Heart left ventricle (tissue), 16 donors: Measurements from ENCODE around the gene CUBN. TPM values are rescaled to one million over a fixed set of nuclear protein-coding genes. Genes with fewer than 3 reads are reported as not detected.
A peak's percentile ranks its signal among the peaks of the same experiment; 100 is the strongest.

ENCODE experiments used
- ATAC-seq, 4 donors: fragments of 200-7000 bp; cut with Tn5 transposase; one replicate each; pipeline ENCODE4 v1.9.1; 2020 to 2022; ENCODE audit warnings: moderate library complexity in 4 of 4, mild to moderate bottlenecking in 3 of 4, moderate number of reproducible peaks in 1 of 4
- DNase-seq, 5 donors: peaks; one replicate each; pipeline ENCODE4 v3.0.0-alpha.2; 2020
- H3K27ac ChIP-seq, 12 donors: fragments of 200-600 bp; sonication (generic) in 4 of 12; one replicate each; pipeline versions ENCODE4 v1.5.0 to v1.8.0; 2016 to 2022; ENCODE audit warnings: mild to moderate bottlenecking in 2 of 12
- H3K27me3 ChIP-seq, 9 donors: fragments of 200-600 bp; sonication (generic) in 2 of 9; one replicate each; pipeline versions ENCODE4 v1.5.1 to v1.8.0; 2016 to 2022; ENCODE audit warnings: mild to moderate bottlenecking in 3 of 9
- H3K36me3 ChIP-seq, 9 donors: fragments of 200-600 bp; sonication (generic) in 2 of 9; one replicate each; pipeline versions ENCODE4 v1.5.0 to v1.8.0; 2018 to 2022; ENCODE audit warnings: mild to moderate bottlenecking in 2 of 9
- H3K4me1 ChIP-seq, 12 donors: fragments of 200-600 bp; sonication (generic) in 4 of 12; one replicate each; pipeline versions ENCODE4 v1.5.0 to v1.8.0; 2016 to 2022; ENCODE audit warnings: mild to moderate bottlenecking in 3 of 12
- H3K4me3 ChIP-seq, 12 donors: fragments of 200-600 bp; sonication (generic) in 4 of 12; one replicate each; pipeline versions ENCODE4 v1.5.0 to v1.8.0; 2017 to 2022; ENCODE audit warnings: mild to moderate bottlenecking in 9 of 12, moderate library complexity in 4 of 12
- H3K9me3 ChIP-seq, 12 donors: fragments of 200-600 bp; sonication (generic) in 4 of 12; one replicate each; pipeline versions ENCODE4 v1.5.0 to v1.8.0; 2016 to 2022; ENCODE audit warnings: mild to moderate bottlenecking in 1 of 12
- POLR2A ChIP-seq, 2 donors: fragments of 450-650 bp; IDR thresholded peaks; one replicate each; pipeline ENCODE4 v1.6.1; 2017; ENCODE audit warnings: antibody characterized with exemption in 2 of 2, mild to moderate bottlenecking in 2 of 2, moderate library complexity in 2 of 2
- WGBS, 4 donors: extraction: QIAGEN DNeasy Blood & Tissue Kit in 2 of 4; methylation state at CpG; one replicate each; pipeline versions ENCODE4 v1.1.5 to v1.1.7; 2013 to 2018; 5-methylcytosine and 5-hydroxymethylcytosine counted together
- intact Hi-C, 10 donors: fragments of 100-400 bp; cut with DNase I; formaldehyde crosslinking; loops; one replicate each; pipeline versions ENCODE4 v1.11.1 to v1.14.2; 2022
- polyA plus RNA-seq, 2 donors: library from polyadenylated mRNA; stranded (reverse); fragments of 200-250 nt; gene quantifications; one replicate each; pipeline ENCODE4 v1.2.3, GENCODE V29; 2013
- total RNA-seq, 9 donors: library from RNA; depleted of rRNA in 2 of 9; stranded (reverse); fragments of >200 nt in 2 of 9; fragmentation: NEBNext Ultra II Directional in 3 of 9; extraction: Animal tissue kit (Norgen Biotek cat#: 25700) in 3 of 9; gene quantifications; one replicate each; pipeline versions ENCODE4 v1.1.0 to v1.2.4, GENCODE V29; 2016 to 2023
- TF ChIP-seq, protein P1 (sequence below), 12 donors: fragments of 200-600 bp; sonication (generic) in 4 of 12; IDR thresholded peaks; one replicate each; pipeline versions ENCODE4 v1.5.0 to v1.8.0; 2018 to 2022; ENCODE audit warnings: antibody characterized with exemption in 12 of 12, mild to moderate bottlenecking in 5 of 12
- donor health status: ischemic (EF 13 %, LVEDD 7.1; RV severe dilation, severe dysfunction).
- donor health status: healthy with polysubstance abuse.
- donor health status: DM: no; HTN: yes; CAD: no.
- donor health status: DM: no; HTN: no; CAD: no.
- donor health status: ischemic (EF 25% LVEDD 6.9; RV normal size, moderate dysfunction).
- donor health status: ischemic (EF 25% LVEDD 5.7; RV mildly dilated, moderate dysfunction).
- donor health status: healthy.
- donor health status: DM: yes; HTN: yes; CAD: no.
- donor health status: ischemic (EF 35%, LVEDD 5.7; RV mildly dilated, moderate dysfunction).
- donor health status: nonischemic (EF 11% LVEDD 7.7; RV severe dilation, severe dysfunction).
- donor health status: DM: yes; HTN: yes; CAD: no.
- donor health status: PGD.
- donor health status: ischemic (EF 29% LVEDD 5.4; RV normal size, mild dysfunction).
- donor health status: nonischemic (EF 23%, LVEDD 6.1; RV moderate dilation, normal function).

The CUBN gene
- total and polyA plus RNA-seq, 11 donors: 0.07 to 1.5 (median 0.44) TPM

DNA sequence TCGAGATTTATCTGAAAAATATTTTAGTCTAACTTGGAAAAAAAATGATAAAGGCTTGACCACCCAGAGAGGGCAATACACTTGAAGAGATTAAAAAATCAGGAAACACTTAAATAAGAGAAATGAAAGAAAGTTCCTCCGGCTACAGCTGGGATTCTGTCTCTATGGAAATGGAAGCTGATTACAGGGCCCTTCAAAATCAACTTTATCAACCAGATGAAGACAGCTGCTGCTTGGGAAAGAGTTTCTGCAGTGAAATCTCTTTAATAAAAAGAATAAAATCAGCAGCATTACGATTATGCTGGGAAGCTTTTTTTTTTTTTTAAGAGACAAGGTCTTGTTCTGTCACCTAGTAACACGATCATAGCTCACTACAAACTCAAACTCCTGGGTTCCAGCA is 316.9 kb downstream of the CUBN start:
- Histone ChIP-seq H3K27me3 (no peaks in the 10 kb centered on the region), H3K36me3 (peaks cover 0 to 13% (median 0%) of the 10 kb centered on the region in 9 donors), H3K27ac (peak overlapping the region in 3 of 12 donors; percentile 13 to 49 (median 27)), H3K4me1 (peaks cover 0 to 56% (median 22%) of the 10 kb centered on the region in 12 donors), H3K4me3 (no peak overlapping the region), H3K9me3 (no peaks in the 10 kb centered on the region)
- no peak for DNase-seq
- 61 to 68% (median 65%) methylated on average over 4 of the region's 4 CpGs for WGBS, 4 donors
- no peak for TF ChIP-seq POLR2A (IDR thresholded peaks at IDR 0.05)
- TF ChIP-seq, protein P1, sequence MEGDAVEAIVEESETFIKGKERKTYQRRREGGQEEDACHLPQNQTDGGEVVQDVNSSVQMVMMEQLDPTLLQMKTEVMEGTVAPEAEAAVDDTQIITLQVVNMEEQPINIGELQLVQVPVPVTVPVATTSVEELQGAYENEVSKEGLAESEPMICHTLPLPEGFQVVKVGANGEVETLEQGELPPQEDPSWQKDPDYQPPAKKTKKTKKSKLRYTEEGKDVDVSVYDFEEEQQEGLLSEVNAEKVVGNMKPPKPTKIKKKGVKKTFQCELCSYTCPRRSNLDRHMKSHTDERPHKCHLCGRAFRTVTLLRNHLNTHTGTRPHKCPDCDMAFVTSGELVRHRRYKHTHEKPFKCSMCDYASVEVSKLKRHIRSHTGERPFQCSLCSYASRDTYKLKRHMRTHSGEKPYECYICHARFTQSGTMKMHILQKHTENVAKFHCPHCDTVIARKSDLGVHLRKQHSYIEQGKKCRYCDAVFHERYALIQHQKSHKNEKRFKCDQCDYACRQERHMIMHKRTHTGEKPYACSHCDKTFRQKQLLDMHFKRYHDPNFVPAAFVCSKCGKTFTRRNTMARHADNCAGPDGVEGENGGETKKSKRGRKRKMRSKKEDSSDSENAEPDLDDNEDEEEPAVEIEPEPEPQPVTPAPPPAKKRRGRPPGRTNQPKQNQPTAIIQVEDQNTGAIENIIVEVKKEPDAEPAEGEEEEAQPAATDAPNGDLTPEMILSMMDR (IDR thresholded peaks at IDR 0.05): no peak
- ATAC-seq: no peak
- intact Hi-C loops: no loop called here

DNA sequence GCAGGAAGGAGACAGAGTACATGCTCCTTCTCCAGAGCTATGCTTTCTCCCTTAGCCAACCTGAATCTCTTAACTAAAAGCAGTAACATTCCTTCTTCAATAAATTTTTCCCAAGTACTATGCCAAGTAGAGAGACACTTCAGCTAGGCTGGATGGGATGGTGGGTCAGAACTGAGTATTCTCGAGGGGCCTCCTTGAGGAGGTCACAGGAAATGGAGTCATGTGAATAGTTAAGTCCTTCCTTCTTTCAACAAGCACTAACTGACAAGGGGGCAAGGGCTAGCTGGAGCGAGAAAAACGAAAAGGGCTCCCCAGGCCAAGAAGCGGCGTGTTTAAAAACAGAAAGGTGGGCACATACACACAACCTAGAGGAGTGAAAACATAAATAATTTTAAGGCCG is 317.8 kb downstream of the CUBN start:
- H3K4me1 ChIP-seq: peaks cover 0 to 56% (median 22%) of the 10 kb centered on the region in 12 donors

DNA sequence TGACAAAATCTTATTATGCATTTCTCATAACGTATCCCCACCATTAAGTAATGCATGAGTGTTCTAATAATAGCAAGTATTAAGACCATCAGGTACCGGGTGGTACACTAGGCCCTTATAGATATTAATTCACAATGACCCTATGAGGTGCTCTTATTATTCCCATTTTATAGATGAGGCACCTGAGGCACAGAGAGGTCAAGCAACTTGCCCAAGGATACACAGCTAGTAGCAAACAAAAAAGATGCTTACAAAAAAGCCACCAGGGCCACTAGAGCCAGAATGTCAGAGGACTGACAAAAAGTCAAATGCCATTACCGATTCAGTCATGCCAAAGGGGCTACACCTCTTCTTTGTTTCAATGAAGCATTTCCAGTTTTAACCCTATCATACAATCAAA is 318.3 kb downstream of the CUBN start:
- H3K4me3 ChIP-seq: no peak overlapping the region

More for the DNA sequence above, 317.8 kb downstream of the CUBN start:
- H3K36me3 ChIP-seq: peaks cover 0 to 18% (median 0%) of the 10 kb centered on the region in 9 donors
- no peaks in the 10 kb centered on the region for H3K27me3 ChIP-seq
- peak in 2 of 4 donors; percentile 22 to 32 for ATAC-seq
- 66 to 75% (median 70%) methylated on average over 6 of the region's 6 CpGs for WGBS, 4 donors
- H3K27ac ChIP-seq: peak overlapping the region in 9 of 12 donors; percentile 11 to 58 (median 27)
- no peak overlapping the region for H3K4me3 ChIP-seq
- TF ChIP-seq, protein P1 (IDR thresholded peaks at IDR 0.05): no peak
- intact Hi-C loops: loop anchor here in 1 of 10 donors (2.0 kb wide), 1 partner anchor 907 kb away; no protein-coding TSS in a partner anchor
- DNase-seq: peak in 1 of 5 donors; percentile 20
- H3K9me3 ChIP-seq: no peaks in the 10 kb centered on the region

GRCh38 chr10:16809074-16809718 is 320.4 kb downstream of the CUBN start:
- Histone ChIP-seq H3K4me1 (peaks cover 0 to 31% (median 6%) of the 10 kb centered on the region in 12 donors), H3K27ac (no peak overlapping the region), H3K9me3 (peaks cover 0 to 2% (median 0%) of the 10 kb centered on the region in 12 donors), H3K36me3 (peaks cover 0 to 19% (median 0%) of the 10 kb centered on the region in 9 donors), H3K4me3 (no peak overlapping the region), H3K27me3 (no peaks in the 10 kb centered on the region)
- 45 to 82% (median 70%) methylated on average over 6 of the region's 6 CpGs for WGBS, 4 donors
- intact Hi-C loops: loop anchor here in 5 of 10 donors (5.0 to 10.0 kb wide), 2 partner anchors 904 to 907 kb away; no protein-coding TSS in a partner anchor
- no peak for TF ChIP-seq POLR2A (IDR thresholded peaks at IDR 0.05)
- TF ChIP-seq, protein P1 (IDR thresholded peaks at IDR 0.05): peak; percentile 49 to 75 (median 62)
- ATAC-seq: peak; percentile 66 to 74 (median 72)
- peak in 4 of 5 donors; percentile 37 to 52 (median 45) for DNase-seq

More for the DNA sequence above, 318.3 kb downstream of the CUBN start:
- Histone ChIP-seq H3K9me3 (no peaks in the 10 kb centered on the region), H3K27me3 (no peaks in the 10 kb centered on the region), H3K36me3 (peaks cover 0 to 20% (median 0%) of the 10 kb centered on the region in 9 donors), H3K27ac (peak overlapping the region in 4 of 12 donors; percentile 7 to 37 (median 17)), H3K4me1 (peaks cover 0 to 52% (median 20%) of the 10 kb centered on the region in 12 donors)
- DNase-seq: no peak
- intact Hi-C loops: loop anchor here in 1 of 10 donors (2.0 kb wide), 1 partner anchor 906 kb away; no protein-coding TSS in a partner anchor
- ATAC-seq: no peak
- WGBS, 4 donors: 51 to 75% (median 65%) methylated on average over 3 of the region's 3 CpGs
- TF ChIP-seq, protein P1 (IDR thresholded peaks at IDR 0.05): no peak
- no peak for TF ChIP-seq POLR2A (IDR thresholded peaks at IDR 0.05)
